Activated CD4-positive, alpha-beta T cell treated with anti-CD3 and anti-CD28 coated beads, Interleukin-2, amount 10 ng/mL, durations not matched to agents 7 days and 5 days (primary cell): ENCODE results near the gene SYTL2. TPM values are rescaled to one million over a fixed set of nuclear protein-coding genes. Genes with fewer than 3 reads are reported as not detected.
A peak's percentile ranks its signal among the peaks of the same experiment; 100 is the strongest.
"Not testable (repeated sequence)": the region's sequence is repeated elsewhere in the genome, so short reads cannot be mapped to it uniquely, and the experiment has no call there.

Experiments used
- CTCF ChIA-PET: fragments of 350-600 bp; sonication (Branson Sonifier 250); formaldehyde crosslinking; loops from one replicate; lab custom pipeline; 2021; ENCODE audit warnings: antibody characterized with exemption; lab: Charles Lee
- POLR2A ChIA-PET: fragments of 350-600 bp; sonication (Branson Sonifier 250); formaldehyde crosslinking; loops from one replicate; lab custom pipeline; 2021; ENCODE audit warnings: antibody characterized with exemption; lab: Charles Lee
- DNase-seq: peaks from one replicate; pipeline ENCODE4 v3.0.0-alpha.2; 2020
- H3K27ac Mint-ChIP-seq: one replicate; pipeline ENCODE4 v1.8.0; 2021; ENCODE audit warnings: mild to moderate bottlenecking, moderate library complexity, mixed read lengths
- H3K27me3 Mint-ChIP-seq: one replicate; pipeline ENCODE4 v1.8.0; 2021; ENCODE audit warnings: mixed read lengths
- H3K36me3 Mint-ChIP-seq: one replicate; pipeline ENCODE4 v1.8.0; 2021; ENCODE audit warnings: low read depth, mixed read lengths
- H3K4me1 Mint-ChIP-seq: one replicate; pipeline ENCODE4 v1.8.0; 2021; ENCODE audit warnings: mixed read lengths
- H3K4me3 Mint-ChIP-seq: one replicate; pipeline ENCODE4 v1.8.0; 2021; ENCODE audit warnings: mild to moderate bottlenecking, moderate library complexity, mixed read lengths
- H3K9me3 Mint-ChIP-seq: one replicate; pipeline ENCODE4 v1.8.0; 2021; ENCODE audit warnings: mixed read lengths
- total RNA-seq, 2 experiments: library from RNA; stranded (reverse); gene quantifications; one replicate each; pipeline ENCODE4 v1.2.3, GENCODE V29; 2021

The SYTL2 gene
- total RNA-seq, 2 experiments from 2014 or later: 43.5 to 45.6 TPM

GRCh38 chr11:85694385-85694980, 116.5 kb downstream of the SYTL2 start:
- Mint-ChIP-seq H3K9me3 (peaks cover 10% of the 10 kb centered on the region), H3K4me3 (no peak overlapping the region), H3K27ac (peak overlapping the region; percentile 20), H3K36me3 (peaks cover 47% of the 10 kb centered on the region), H3K4me1 (peaks cover 44% of the 10 kb centered on the region), H3K27me3 (peaks cover 4% of the 10 kb centered on the region)
- ChIA-PET CTCF (interaction anchor here (0.7 to 2.1 kb wide), 8 partner anchors 9 to 204 kb away, joined by 3 to 5 read pairs (median 3); partner anchors contain the start of genes CCDC89 and SYTL2), POLR2A (no interaction called here)
- peak; percentile 47 for DNase-seq

- Mint-ChIP-seq H3K9me3 (no peaks in the 10 kb centered on the region), H3K27ac (no peak within 1 kb of the TSS), H3K27me3 (peaks cover 4% of the 10 kb centered on the region), H3K4me3 (no peak within 1 kb of the TSS), H3K4me1 (peaks cover 19% of the 10 kb centered on the region), H3K36me3 (peaks cover 4% of the 10 kb centered on the region)
- CTCF ChIA-PET: interaction anchor here (0.7 to 1.3 kb wide), 7 partner anchors 9 to 169 kb away, joined by 3 to 4 read pairs (median 3); partner anchors contain the start of genes CCDC83 and CREBZF
- POLR2A ChIA-PET: no interaction called here
- DNase-seq: no peak
These were observed 125.0 kb downstream of the SYTL2 start, which contains the start of gene CCDC89 for GRCh38 chr11:85685820-85686459. Gene CCDC89 (minus strand): TSS chr11:85686195. CDS start chr11:85686130, 65 bp downstream.

GRCh38 chr11:85685125-85685819, 125.7 kb downstream of the SYTL2 start:
- CTCF ChIA-PET: interaction anchor here (0.9 to 1.6 kb wide), 7 partner anchors 8 to 170 kb away, joined by 3 to 4 read pairs (median 3); partner anchors contain the start of gene CCDC83
- POLR2A ChIA-PET: no interaction called here

GRCh38 chr11:85682330-85683305, 128.3 kb downstream of the SYTL2 start:
- Mint-ChIP-seq H3K4me3 (peak overlapping the region; percentile 62), H3K27ac (peak overlapping the region; percentile 83), H3K9me3 (no peaks in the 10 kb centered on the region), H3K36me3 (no peaks in the 10 kb centered on the region), H3K4me1 (peaks cover 16% of the 10 kb centered on the region), H3K27me3 (peaks cover 19% of the 10 kb centered on the region)
- POLR2A ChIA-PET: no interaction called here
- CTCF ChIA-PET: interaction anchor here (0.6 to 1.6 kb wide), 3 partner anchors 8 to 232 kb away, joined by 4 read pairs; no protein-coding TSS in a partner anchor
- DNase-seq: peak; percentile 53

More at GRCh38 chr11:85685125-85685819, 125.7 kb downstream of the SYTL2 start:
- no peak overlapping the region for H3K27ac Mint-ChIP-seq
- no peak overlapping the region for H3K4me3 Mint-ChIP-seq
- peaks cover 17% of the 10 kb centered on the region for H3K4me1 Mint-ChIP-seq
- no peaks in the 10 kb centered on the region for H3K9me3 Mint-ChIP-seq
- peaks cover 2% of the 10 kb centered on the region for H3K36me3 Mint-ChIP-seq
- H3K27me3 Mint-ChIP-seq: peaks cover 8% of the 10 kb centered on the region
- no peak for DNase-seq

- DNase-seq: no peak
- H3K36me3 Mint-ChIP-seq: no peaks in the 10 kb centered on the region
- H3K4me3 Mint-ChIP-seq: no peak overlapping the region
- H3K27me3 Mint-ChIP-seq: peaks cover 20% of the 10 kb centered on the region
- H3K9me3 Mint-ChIP-seq: no peaks in the 10 kb centered on the region
- peaks cover 16% of the 10 kb centered on the region for H3K4me1 Mint-ChIP-seq
- H3K27ac Mint-ChIP-seq: no peak overlapping the region
- CTCF ChIA-PET: interaction anchor here (0.8 to 2.1 kb wide), 7 partner anchors 9 to 174 kb away, joined by 3 to 8 read pairs (median 4); partner anchors contain the start of genes CCDC83 and CREBZF
- POLR2A ChIA-PET: no interaction called here
These were observed 130.0 kb downstream of the SYTL2 start for GRCh38 chr11:85680897-85681296.

GRCh38 chr11:85679576-85679975, 131.4 kb downstream of the SYTL2 start:
- no peak overlapping the region for H3K27ac Mint-ChIP-seq
- ChIA-PET POLR2A (no interaction called here), CTCF (interaction anchor here (0.7 to 2.1 kb wide), 8 partner anchors 10 to 175 kb away, joined by 3 to 8 read pairs (median 4); partner anchors contain the start of genes CCDC83 and TMEM126A)
- peaks cover 16% of the 10 kb centered on the region for H3K4me1 Mint-ChIP-seq
- no peaks in the 10 kb centered on the region for H3K9me3 Mint-ChIP-seq
- DNase-seq: no peak
- peaks cover 22% of the 10 kb centered on the region for H3K27me3 Mint-ChIP-seq
- no peak overlapping the region for H3K4me3 Mint-ChIP-seq
- H3K36me3 Mint-ChIP-seq: no peaks in the 10 kb centered on the region

- POLR2A ChIA-PET: no interaction called here
- no peak overlapping the region for H3K27ac Mint-ChIP-seq
- H3K9me3 Mint-ChIP-seq: peaks cover 8% of the 10 kb centered on the region
- peaks cover 8% of the 10 kb centered on the region for H3K4me1 Mint-ChIP-seq
- peaks cover 3% of the 10 kb centered on the region for H3K36me3 Mint-ChIP-seq
- CTCF ChIA-PET: interaction anchor here (1.6 kb wide), 1 partner anchor 10 kb away, joined by 4 read pairs; no protein-coding TSS in a partner anchor
- peaks cover 6% of the 10 kb centered on the region for H3K27me3 Mint-ChIP-seq
- no peak for DNase-seq
- H3K4me3 Mint-ChIP-seq: no peak overlapping the region
These were observed 137.5 kb downstream of the SYTL2 start for GRCh38 chr11:85673393-85673792.

- POLR2A ChIA-PET: no interaction called here
- Mint-ChIP-seq H3K4me1 (peaks cover 8% of the 10 kb centered on the region), H3K36me3 (peaks cover 3% of the 10 kb centered on the region), H3K27ac (no peak overlapping the region), H3K27me3 (peaks cover 2% of the 10 kb centered on the region), H3K9me3 (peaks cover 8% of the 10 kb centered on the region), H3K4me3 (no peak overlapping the region)
- CTCF ChIA-PET: no interaction called here
- DNase-seq: no peak
These were observed 138.6 kb downstream of the SYTL2 start for GRCh38 chr11:85672105-85672902.

GRCh38 chr11:85670949-85671663, 139.8 kb downstream of the SYTL2 start:
- H3K9me3 Mint-ChIP-seq, H3K36me3 Mint-ChIP-seq, H3K27ac Mint-ChIP-seq, H3K27me3 Mint-ChIP-seq, H3K4me1 Mint-ChIP-seq, H3K4me3 Mint-ChIP-seq, DNase-seq, POLR2A ChIA-PET: not testable (repeated sequence)
- CTCF ChIA-PET: interaction anchor here (0.7 to 1.1 kb wide), 2 partner anchors 14 to 150 kb away, joined by 3 read pairs; no protein-coding TSS in a partner anchor

- H3K4me3 Mint-ChIP-seq: no peak overlapping the region
- CTCF ChIA-PET: interaction anchor here (0.6 to 2.4 kb wide), 4 partner anchors 10 to 187 kb away, joined by 3 to 8 read pairs (median 3); partner anchors contain the start of genes CCDC83 and TMEM126A
- H3K36me3 Mint-ChIP-seq: peaks cover 14% of the 10 kb centered on the region
- no peaks in the 10 kb centered on the region for H3K27me3 Mint-ChIP-seq
- no peak overlapping the region for H3K27ac Mint-ChIP-seq
- H3K9me3 Mint-ChIP-seq: peaks cover 2% of the 10 kb centered on the region
- POLR2A ChIA-PET: no interaction called here
- no peak for DNase-seq
- peaks cover 12% of the 10 kb centered on the region for H3K4me1 Mint-ChIP-seq
These were observed 142.8 kb downstream of the SYTL2 start for GRCh38 chr11:85668157-85668556.
